Keratinocyte (primary cell): ENCODE data around the gene GMEB2. TPM values are rescaled to one million over a fixed set of nuclear protein-coding genes. Genes with fewer than 3 reads are reported as not detected.

Experiments
- DNase-seq: peaks from one replicate; pipeline ENCODE4 v3.0.0-alpha.2; 2011; ENCODE audit warnings: low read depth, missing footprints, low spot score
- FAIRE-seq: peaks from 2 replicates; lab custom pipeline; 2011; peaks lifted over from hg19 to GRCh38; lab: Jason Lieb, UNC
- H2AFZ ChIP-seq: 2 replicates; pipeline ENCODE4 v1.6.0; 2012; ENCODE audit warnings: low read length, control low read depth, inconsistent platforms; ENCODE audit not compliant: control insufficient read depth
- H3K27ac ChIP-seq: 2 replicates; pipeline ENCODE4 v1.5.1; 2011; ENCODE audit warnings: low read length; ENCODE audit not compliant: control insufficient read depth, insufficient read depth
- H3K27me3 ChIP-seq: 3 replicates; pipeline ENCODE4 v1.6.0; 2011; ENCODE audit warnings: low read length; ENCODE audit not compliant: control insufficient read depth, insufficient read depth; ENCODE audit errors: extremely low read depth
- H3K36me3 ChIP-seq, 2 experiments: 2 replicates in 1 of 2; 3 replicates in 1 of 2; pipeline ENCODE4 v1.5.1; 2011; ENCODE audit warnings: low read length in 2 of 2, mild to moderate bottlenecking in 1 of 2; ENCODE audit not compliant: control insufficient read depth in 2 of 2, insufficient read depth in 2 of 2; ENCODE audit errors: extremely low read depth in 1 of 2
- H3K4me1 ChIP-seq: 3 replicates; pipeline ENCODE4 v1.5.1; 2011; ENCODE audit warnings: low read length; ENCODE audit not compliant: control insufficient read depth, insufficient read depth; ENCODE audit errors: extremely low read depth
- H3K4me2 ChIP-seq: 3 replicates; pipeline ENCODE4 v1.6.0; 2011; ENCODE audit warnings: low read depth, low read length; ENCODE audit not compliant: control insufficient read depth, insufficient read depth; ENCODE audit errors: extremely low read depth
- H3K4me3 ChIP-seq, 3 experiments: fragments of 200-600 bp in 1 of 3; sonication (generic) in 1 of 3; 2 replicates in 2 of 3; 3 replicates in 1 of 3; pipeline ENCODE4 v1.5.1; 2011 to 2016; ENCODE audit warnings: low read length in 3 of 3, mild to moderate bottlenecking in 3 of 3, control low read depth in 2 of 3, inconsistent platforms in 1 of 3, low read depth in 1 of 3, mixed read lengths in 1 of 3, mixed run types in 1 of 3, moderate library complexity in 1 of 3; ENCODE audit not compliant: control insufficient read depth in 2 of 3, insufficient read depth in 2 of 3; ENCODE audit errors: extremely low read depth in 1 of 3
- H3K79me2 ChIP-seq: 2 replicates; pipeline ENCODE4 v1.6.0; 2012; ENCODE audit warnings: low read length; ENCODE audit not compliant: control insufficient read depth, insufficient read depth
- H3K9ac ChIP-seq: 3 replicates; pipeline ENCODE4 v1.6.0; 2011; ENCODE audit warnings: low read length; ENCODE audit not compliant: control insufficient read depth, insufficient read depth; ENCODE audit errors: extremely low read depth
- H3K9me1 ChIP-seq: 3 replicates; pipeline ENCODE4 v1.6.0; 2011; ENCODE audit warnings: low read length; ENCODE audit not compliant: control insufficient read depth, insufficient read depth; ENCODE audit errors: extremely low read depth
- H3K9me3 ChIP-seq: 2 replicates; pipeline ENCODE4 v1.5.1; 2012; ENCODE audit warnings: low read depth, low read length; ENCODE audit not compliant: control insufficient read depth
- H4K20me1 ChIP-seq: 3 replicates; pipeline ENCODE4 v1.6.0; 2011; ENCODE audit warnings: low read length; ENCODE audit not compliant: control insufficient read depth, insufficient read depth; ENCODE audit errors: extremely low read depth
- CTCF ChIP-seq, 3 experiments: IDR thresholded peaks in 1 of 3; conservative IDR thresholded peaks in 1 of 3; optimal IDR thresholded peaks in 1 of 3; 2 replicates in 2 of 3; 3 replicates in 1 of 3; pipeline versions ENCODE3 to v1.5.1; 2011; ENCODE audit warnings: low read length in 3 of 3, mild to moderate bottlenecking in 3 of 3, moderate library complexity in 2 of 3, control low read depth in 1 of 3, inconsistent platforms in 1 of 3; ENCODE audit not compliant: insufficient read depth in 2 of 3; ENCODE audit errors: extremely low read depth in 1 of 3
- EZH2 ChIP-seq: IDR thresholded peaks from one replicate; pipeline ENCODE4 v1.6.1; 2012; ENCODE audit warnings: inconsistent platforms, mild to moderate bottlenecking, low read length, moderate library complexity
- dilution Hi-C: fragments of 300-500 bp; cut with MboI; formaldehyde crosslinking; loops from one replicate; pipeline ENCODE4 v1.7.0; 2020; ENCODE audit warnings: low sequenced_read_pairs; ENCODE audit not compliant: extremely low pct_ligation_motif_present
- polyA plus RNA-seq, 5 experiments: library from polyadenylated mRNA; depleted of rRNA in 3 of 5; stranded (reverse) in 3 of 5; stranded (forward) in 1 of 5; unstranded in 1 of 5; fragments of >200 nt; gene quantifications; 1 replicate in 1 of 5; 2 replicates in 3 of 5; 3 replicates in 1 of 5; pipeline versions ENCODE4 v1.2.1 to v1.2.3, GENCODE V29; 2011 to 2012; ENCODE audit warnings: missing spikeins in 2 of 5, low read depth in 1 of 5, low replicate concordance in 1 of 5

GMEB2 gene
- polyA plus RNA-seq, 1 donor (not counting 4 experiments of a cell fraction or from before 2014, with no cell fraction given) = 5.1 TPM

DNA sequence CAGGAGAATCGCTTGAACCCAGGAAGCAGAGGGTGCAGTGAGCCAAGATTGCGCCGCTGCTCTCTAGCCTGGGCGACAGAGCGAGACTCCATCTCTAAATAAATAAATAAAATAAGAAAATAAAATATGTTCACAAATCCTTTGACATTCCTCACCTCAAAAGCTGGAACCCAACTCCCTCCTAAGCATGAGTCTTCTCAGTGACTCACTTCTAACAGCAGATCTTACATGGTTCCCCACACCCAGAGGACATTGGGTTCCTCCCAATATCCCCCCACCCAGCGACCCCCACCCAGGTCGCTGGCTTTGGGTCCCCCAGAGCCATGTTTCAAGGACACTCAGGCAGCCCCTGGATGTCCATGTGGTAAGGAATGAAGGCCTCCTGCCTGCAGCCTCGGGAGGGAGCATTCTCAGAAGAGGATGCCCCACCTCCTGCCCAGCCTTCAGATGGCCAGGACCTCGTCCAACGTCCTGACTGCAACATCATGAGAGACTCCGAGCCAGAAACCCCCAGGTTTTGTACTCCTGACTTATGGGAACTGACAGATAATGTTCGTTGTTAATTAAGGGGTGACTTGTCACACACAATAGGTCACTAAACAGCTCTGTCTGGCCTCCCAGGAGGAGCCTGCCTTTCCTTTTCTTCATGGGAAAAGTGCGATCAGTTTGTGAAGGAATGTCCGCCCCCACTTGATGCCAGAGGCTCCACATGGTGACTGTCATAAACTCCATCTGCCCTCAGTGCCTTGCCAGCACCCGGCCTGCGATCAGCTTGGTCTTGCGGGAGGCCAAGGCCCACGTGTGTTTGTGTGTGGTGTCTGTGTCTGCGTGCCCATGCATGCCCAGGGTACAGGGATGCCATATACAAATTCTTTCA lies 10.1 kb upstream of the GMEB2 start:
- no peak overlapping the region for H3K4me3 ChIP-seq
- no peaks in the 10 kb centered on the region for H3K9me3 ChIP-seq
- dilution Hi-C loops = no loop called here
- no peaks in the 10 kb centered on the region for H4K20me1 ChIP-seq
- no peak overlapping the region for H3K4me2 ChIP-seq
- H3K27ac ChIP-seq = no peak overlapping the region
- peaks cover 4% of the 10 kb centered on the region for H3K4me1 ChIP-seq
- no peak overlapping the region for H2AFZ ChIP-seq
- no peaks in the 10 kb centered on the region for H3K79me2 ChIP-seq
- DNase-seq (no peak), FAIRE-seq (no peak)
- no peaks in the 10 kb centered on the region for H3K9me1 ChIP-seq
- no peak overlapping the region for H3K9ac ChIP-seq
- H3K36me3 ChIP-seq = no peaks in the 10 kb centered on the region
- no peaks in the 10 kb centered on the region for H3K27me3 ChIP-seq
- no peak for TF ChIP-seq CTCF (optimal IDR thresholded peaks at IDR 0.05 in 1 of 3, IDR thresholded peaks at IDR 0.05 in 1 of 3, conservative IDR thresholded peaks at IDR 0.05 in 1 of 3; ENCODE audit: extremely low read depth in 1 of 3, insufficient read depth in 2 of 3, low read length in 3 of 3)
- no peak for TF ChIP-seq EZH2

DNA sequence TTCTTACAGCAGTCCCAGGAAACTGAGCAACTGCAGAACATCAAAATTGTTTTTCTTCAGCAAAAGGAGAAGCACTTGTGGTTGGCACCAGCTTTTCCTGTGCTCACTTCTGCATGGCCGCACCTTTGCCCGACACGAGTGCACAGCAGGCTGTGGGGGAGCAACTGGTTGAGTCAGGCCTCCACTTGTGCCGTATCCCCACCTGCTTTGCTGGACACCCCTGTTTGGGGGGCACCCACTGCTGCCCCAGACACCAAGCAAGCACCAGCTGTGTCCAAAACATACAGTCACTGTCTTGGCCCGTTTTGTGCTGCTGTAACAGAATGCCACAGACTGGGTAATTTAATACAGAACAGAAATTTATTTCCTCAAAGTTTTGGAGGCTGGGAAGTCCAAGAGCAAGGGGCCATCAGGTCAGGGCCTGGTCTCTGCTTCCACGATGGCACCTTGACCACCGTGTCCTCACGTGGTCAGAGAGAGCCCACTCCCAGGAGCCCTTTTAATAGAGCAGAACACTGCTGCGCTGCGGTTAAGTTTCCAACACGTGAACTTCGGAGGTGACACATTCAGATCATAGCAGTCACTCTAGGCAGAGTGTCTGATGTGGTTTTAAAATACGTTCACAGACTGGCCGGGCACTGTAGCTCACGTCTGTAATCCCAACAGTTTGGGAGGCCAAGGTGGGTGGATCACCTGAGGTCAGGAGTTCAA lies 8.7 kb upstream of the GMEB2 start:
- Histone ChIP-seq H3K27ac (no peak overlapping the region), H4K20me1 (no peaks in the 10 kb centered on the region), H3K4me2 (no peak overlapping the region), H3K27me3 (no peaks in the 10 kb centered on the region), H3K9me1 (no peaks in the 10 kb centered on the region), H3K36me3 (no peaks in the 10 kb centered on the region), H3K9me3 (no peaks in the 10 kb centered on the region), H3K9ac (no peak overlapping the region), H2AFZ (no peak overlapping the region), H3K79me2 (no peaks in the 10 kb centered on the region), H3K4me1 (peaks cover 4% of the 10 kb centered on the region), H3K4me3 (no peak overlapping the region)
- FAIRE-seq (no peak), DNase-seq (no peak)
- dilution Hi-C loops = no loop called here
- TF ChIP-seq EZH2 = no peak
- no peak for TF ChIP-seq CTCF (optimal IDR thresholded peaks at IDR 0.05 in 1 of 3, IDR thresholded peaks at IDR 0.05 in 1 of 3, conservative IDR thresholded peaks at IDR 0.05 in 1 of 3; ENCODE audit: extremely low read depth in 1 of 3, insufficient read depth in 2 of 3, low read length in 3 of 3)
